Activated T-helper 1 cell treated with anti-CD3 and anti-CD28 coated beads, Interleukin-12 subunit alpha, Interleukin-12 subunit beta, Interleukin-2, Interleukin-4 antibody, amounts not matched to agents 30 ng/mL and 10 ng/mL and 1 ng/mL, durations not matched to agents 14 hours and 24 hours and 36 hours (primary cell): Measurements from ENCODE around the gene LRRK1. TPM values are rescaled to one million over a fixed set of nuclear protein-coding genes. Genes with fewer than 3 reads are reported as not detected.

ENCODE experiments used
- DNase-seq: peaks from one replicate; pipeline ENCODE4 v3.0.0; 2021; ENCODE audit warnings: low spot score
- H3K27ac Mint-ChIP-seq: one replicate; pipeline ENCODE4 v1.8.0; 2021; ENCODE audit warnings: mild to moderate bottlenecking, mixed read lengths
- H3K27me3 Mint-ChIP-seq: one replicate; pipeline ENCODE4 v1.8.0; 2022; ENCODE audit warnings: mild to moderate bottlenecking, moderate library complexity, mixed read lengths; ENCODE audit not compliant: insufficient read depth
- H3K36me3 Mint-ChIP-seq: one replicate; pipeline ENCODE4 v1.8.0; 2021; ENCODE audit warnings: low read depth, mixed read lengths
- H3K4me1 Mint-ChIP-seq: one replicate; pipeline ENCODE4 v1.8.0; 2021; ENCODE audit warnings: low read depth, mixed read lengths
- H3K4me3 Mint-ChIP-seq: one replicate; pipeline ENCODE4 v1.8.0; 2021; ENCODE audit warnings: mild to moderate bottlenecking, moderate library complexity, mixed read lengths
- H3K9me3 Mint-ChIP-seq: one replicate; pipeline ENCODE4 v1.8.0; 2021; ENCODE audit warnings: mixed read lengths
- intact Hi-C: fragments of 100-400 bp; cut with micrococcal nuclease; formaldehyde crosslinking; loops from one replicate; pipeline ENCODE4 v1.15.1; 2024
- total RNA-seq: library from RNA; stranded (reverse); gene quantifications from 2 replicates; pipeline ENCODE4 v1.2.3, GENCODE V29; 2022

LRRK1 gene
- total RNA-seq, 1 donor from 2014 or later: 1.9 TPM

DNA sequence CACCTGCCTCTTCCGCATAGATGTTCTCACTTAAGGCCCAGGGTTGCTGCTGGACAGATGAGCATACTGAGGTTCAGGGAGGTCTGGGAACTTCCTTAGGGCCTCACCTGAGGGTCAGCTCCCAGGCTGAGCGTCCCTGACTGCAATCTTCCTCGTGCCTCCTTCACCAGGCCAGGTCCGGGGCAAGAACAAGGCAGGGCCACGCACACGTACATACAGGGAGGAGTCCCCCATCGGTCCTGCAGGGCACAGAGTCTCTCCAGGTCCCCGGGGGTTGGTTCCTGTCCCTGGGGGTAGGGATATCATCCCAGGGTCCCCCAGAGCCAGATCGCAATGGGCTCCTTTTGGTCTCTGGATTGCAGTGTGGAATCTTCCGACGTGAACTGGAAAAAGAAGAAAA is 130.1 kb downstream of the LRRK1 start:
- Mint-ChIP-seq H3K4me1 (no peaks in the 10 kb centered on the region), H3K9me3 (no peaks in the 10 kb centered on the region), H3K27ac (no peak overlapping the region), H3K36me3 (no peaks in the 10 kb centered on the region), H3K4me3 (no peak overlapping the region), H3K27me3 (no peaks in the 10 kb centered on the region)
- DNase-seq: no peak
- intact Hi-C loops: no loop called here

DNA sequence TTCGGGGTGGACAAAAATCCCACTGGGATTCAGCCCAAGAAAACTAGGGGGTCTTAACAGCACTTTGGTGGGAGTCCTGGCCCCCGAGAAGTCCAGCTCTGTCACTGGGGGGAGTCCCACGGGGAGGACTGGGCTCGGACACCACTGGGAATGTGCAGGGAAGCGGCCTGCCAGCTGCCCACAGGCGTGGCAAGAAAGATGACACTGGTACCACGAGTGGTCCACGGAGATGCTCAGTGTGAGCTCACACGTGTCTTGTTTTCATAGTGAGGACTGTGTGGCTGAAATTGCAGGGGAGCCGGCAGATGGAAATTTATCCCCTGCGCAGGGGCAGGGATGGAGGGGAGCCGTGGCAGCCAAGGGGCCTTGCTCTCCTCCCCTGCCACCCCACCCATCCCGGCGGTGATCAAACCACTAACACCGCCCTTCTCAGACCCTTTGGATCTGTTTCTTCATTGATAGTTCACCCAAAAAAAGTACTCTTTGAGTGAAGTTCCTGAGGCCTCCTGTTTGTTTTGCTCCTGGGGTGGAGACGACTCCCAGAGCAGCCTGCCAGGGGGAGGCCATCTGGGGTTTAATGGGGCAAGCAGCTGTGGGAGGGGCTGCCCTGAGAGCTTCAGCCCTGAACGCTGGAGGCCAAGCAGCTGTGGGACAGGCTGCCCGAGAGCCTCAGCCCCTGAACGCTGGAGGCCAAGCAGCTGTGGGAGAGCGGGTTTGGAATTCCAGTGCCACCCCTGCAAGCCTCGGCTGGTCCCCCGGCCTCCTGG is 130.9 kb downstream of the LRRK1 start:
- Mint-ChIP-seq H3K4me1 (no peaks in the 10 kb centered on the region), H3K4me3 (no peak overlapping the region), H3K36me3 (no peaks in the 10 kb centered on the region), H3K27ac (no peak overlapping the region), H3K27me3 (no peaks in the 10 kb centered on the region), H3K9me3 (no peaks in the 10 kb centered on the region)
- DNase-seq: no peak
- intact Hi-C loops: no loop called here

DNA sequence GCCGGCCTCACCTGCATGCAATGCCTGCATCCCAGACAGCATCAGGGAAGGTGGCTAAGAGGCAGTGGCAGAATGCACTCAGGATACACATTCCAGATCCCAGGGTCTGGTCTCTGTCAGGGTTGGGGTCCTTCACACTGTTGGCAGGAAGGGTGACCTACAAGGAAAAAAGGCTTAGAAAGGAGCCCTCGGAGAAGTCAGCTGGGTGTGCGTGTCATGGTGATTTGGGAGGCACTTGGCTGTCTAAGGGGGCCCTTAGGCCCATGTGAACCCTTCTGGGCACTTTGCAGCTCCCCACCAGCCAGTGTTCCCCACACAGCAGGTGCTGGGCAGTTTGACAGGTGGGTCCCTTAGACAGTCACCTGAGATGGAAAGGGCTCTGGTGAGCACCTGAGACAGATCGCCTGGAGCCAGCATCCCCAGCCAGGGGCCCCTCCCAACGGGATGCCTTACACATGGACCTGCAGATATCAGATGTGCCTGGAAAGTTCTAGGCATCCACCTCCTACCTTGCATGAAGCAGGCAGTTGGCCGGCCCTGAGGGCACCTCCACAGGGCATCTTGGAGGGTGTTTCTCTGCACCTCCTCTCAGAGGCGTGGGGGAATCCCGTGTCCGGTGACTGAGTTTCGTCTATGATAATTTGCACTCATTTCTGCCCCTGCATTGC is 131.6 kb downstream of the LRRK1 start:
- H3K27me3 Mint-ChIP-seq: peaks cover 2% of the 10 kb centered on the region
- DNase-seq: no peak
- no peak overlapping the region for H3K4me3 Mint-ChIP-seq
- no peaks in the 10 kb centered on the region for H3K36me3 Mint-ChIP-seq
- no peaks in the 10 kb centered on the region for H3K4me1 Mint-ChIP-seq
- no peaks in the 10 kb centered on the region for H3K9me3 Mint-ChIP-seq
- intact Hi-C loops: no loop called here
- H3K27ac Mint-ChIP-seq: no peak overlapping the region

DNA sequence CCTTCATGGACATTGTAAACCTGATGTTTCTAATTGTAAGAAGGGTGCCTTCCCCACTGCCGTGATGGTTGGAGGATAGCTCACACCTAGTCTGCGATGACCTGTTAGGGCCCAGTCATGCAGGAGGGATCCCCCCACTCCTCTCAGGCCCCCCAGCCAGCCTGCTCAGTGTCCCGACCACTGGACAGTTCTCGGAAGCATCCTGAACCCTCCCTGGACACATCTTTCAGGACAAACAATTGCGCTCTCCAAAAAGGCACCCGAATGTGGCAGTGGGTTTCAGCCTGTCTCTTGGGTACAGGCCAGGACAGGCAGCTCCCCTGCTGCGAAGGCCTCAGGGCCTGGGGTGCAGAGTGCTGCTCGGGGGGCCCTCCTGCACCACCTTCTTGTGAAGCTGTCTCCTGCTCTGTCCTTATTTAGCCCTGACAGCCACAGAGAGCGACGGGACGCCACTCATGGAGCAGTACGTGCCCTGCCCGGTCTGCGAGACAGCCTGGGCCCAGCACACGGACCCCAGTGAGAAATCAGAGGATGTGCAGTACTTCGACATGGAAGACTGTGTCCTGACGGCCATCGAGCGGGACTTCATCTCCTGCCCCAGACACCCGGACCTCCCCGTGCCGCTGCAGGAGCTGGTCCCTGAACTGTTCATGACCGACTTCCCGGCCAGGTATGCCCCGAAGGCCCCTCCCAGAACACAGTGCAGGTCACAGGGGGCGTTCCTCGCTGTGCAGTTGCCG is 132.3 kb downstream of the LRRK1 start:
- Mint-ChIP-seq H3K27me3 (peaks cover 4% of the 10 kb centered on the region), H3K4me1 (no peaks in the 10 kb centered on the region), H3K36me3 (no peaks in the 10 kb centered on the region), H3K4me3 (no peak overlapping the region), H3K27ac (no peak overlapping the region), H3K9me3 (no peaks in the 10 kb centered on the region)
- intact Hi-C loops: no loop called here
- DNase-seq: no peak

DNA sequence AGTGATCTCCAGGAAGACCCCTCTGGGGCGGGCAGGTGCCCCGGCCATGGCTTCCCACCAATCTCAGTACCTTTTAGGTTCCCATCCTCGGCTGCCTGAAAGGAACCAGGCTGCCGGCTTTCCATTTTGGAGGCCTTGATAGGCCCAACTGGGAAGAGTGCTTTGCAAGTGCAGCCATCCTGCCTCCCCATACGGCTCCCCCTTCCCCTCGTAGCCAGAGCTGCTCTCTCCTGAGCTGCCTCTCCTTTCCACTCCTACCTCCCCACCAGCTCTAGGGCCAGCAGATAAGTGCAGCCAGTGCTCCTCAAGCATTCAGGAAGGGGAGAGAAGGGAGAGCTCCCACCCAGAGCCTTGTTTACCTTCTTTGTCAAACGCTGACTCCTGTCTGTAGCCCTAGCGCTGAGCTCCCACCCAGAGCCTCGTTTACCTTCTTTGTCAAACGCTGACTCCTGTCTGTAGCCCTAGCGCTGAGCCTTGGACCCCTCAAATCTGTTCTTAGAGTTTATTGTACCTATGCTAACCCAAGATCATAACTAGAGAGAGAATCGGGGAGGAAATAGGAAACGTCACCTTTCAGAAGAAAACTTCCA is 133.0 kb downstream of the LRRK1 start:
- H3K27me3 Mint-ChIP-seq: peaks cover 4% of the 10 kb centered on the region
- no peak overlapping the region for H3K4me3 Mint-ChIP-seq
- DNase-seq: no peak
- H3K4me1 Mint-ChIP-seq: no peaks in the 10 kb centered on the region
- H3K36me3 Mint-ChIP-seq: no peaks in the 10 kb centered on the region
- H3K27ac Mint-ChIP-seq: no peak overlapping the region
- H3K9me3 Mint-ChIP-seq: no peaks in the 10 kb centered on the region
- intact Hi-C loops: no loop called here

DNA sequence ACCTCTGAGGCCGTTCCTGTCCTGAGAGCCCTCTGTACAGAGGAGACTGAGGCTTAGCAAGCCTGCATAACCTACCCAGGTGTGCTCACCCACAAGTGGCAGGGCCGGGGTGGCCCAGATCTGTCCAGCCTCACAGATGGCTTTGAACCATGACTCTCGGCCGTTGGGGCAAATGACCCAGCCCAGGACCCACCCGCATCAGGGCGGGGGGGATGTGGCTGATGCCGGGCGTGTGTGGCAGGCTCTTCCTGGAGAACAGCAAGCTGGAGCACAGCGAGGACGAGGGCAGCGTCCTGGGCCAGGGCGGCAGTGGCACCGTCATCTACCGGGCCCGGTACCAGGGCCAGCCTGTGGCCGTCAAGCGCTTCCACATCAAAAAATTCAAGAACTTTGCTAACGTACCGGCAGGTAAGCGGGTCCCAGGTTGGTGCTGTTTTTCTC is 133.5 kb downstream of the LRRK1 start:
- Mint-ChIP-seq H3K9me3 (no peaks in the 10 kb centered on the region), H3K27me3 (peaks cover 4% of the 10 kb centered on the region), H3K4me3 (no peak overlapping the region), H3K4me1 (no peaks in the 10 kb centered on the region), H3K36me3 (no peaks in the 10 kb centered on the region), H3K27ac (no peak overlapping the region)
- intact Hi-C loops: no loop called here
- no peak for DNase-seq

DNA sequence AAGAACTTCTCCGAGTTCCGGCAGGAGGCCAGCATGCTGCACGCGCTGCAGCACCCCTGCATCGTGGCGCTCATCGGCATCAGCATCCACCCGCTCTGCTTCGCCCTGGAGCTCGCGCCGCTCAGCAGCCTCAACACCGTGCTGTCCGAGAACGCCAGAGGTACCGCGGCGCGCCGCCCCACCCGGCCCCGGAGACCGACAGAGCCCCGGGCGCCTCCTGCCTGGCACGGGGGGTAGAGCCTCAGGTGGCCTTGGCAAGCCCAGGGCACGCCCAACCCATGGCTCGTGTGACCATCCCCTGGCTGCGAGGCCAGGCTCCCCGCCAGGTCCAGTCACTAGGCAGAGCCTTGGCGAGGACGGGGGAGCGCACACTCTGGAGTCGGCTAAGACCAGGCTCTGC is 134.1 kb downstream of the LRRK1 start:
- DNase-seq: no peak
- Mint-ChIP-seq H3K4me1 (no peaks in the 10 kb centered on the region), H3K27ac (no peak overlapping the region), H3K36me3 (no peaks in the 10 kb centered on the region), H3K9me3 (no peaks in the 10 kb centered on the region), H3K27me3 (peaks cover 8% of the 10 kb centered on the region), H3K4me3 (no peak overlapping the region)
- intact Hi-C loops: no loop called here

DNA sequence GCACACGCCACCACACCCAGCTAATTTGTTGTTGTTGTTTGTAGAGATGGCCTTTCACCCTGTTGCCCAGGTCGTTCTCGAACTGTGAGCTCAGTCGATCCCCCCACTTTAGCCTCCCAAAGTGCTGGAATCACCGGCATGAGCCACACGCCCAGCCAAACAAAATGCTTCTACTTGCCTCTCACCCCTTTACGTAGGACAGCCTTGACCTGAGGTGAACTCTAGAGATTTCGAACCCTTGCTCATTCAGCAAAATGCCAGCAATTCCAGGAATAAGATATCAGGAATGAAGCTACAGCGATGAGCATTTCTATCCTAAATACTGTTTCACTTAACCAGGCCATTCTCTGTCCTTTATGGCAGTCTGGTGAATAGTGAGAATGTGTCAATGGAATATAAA is 135.0 kb downstream of the LRRK1 start:
- peaks cover 8% of the 10 kb centered on the region for H3K27me3 Mint-ChIP-seq
- no peaks in the 10 kb centered on the region for H3K9me3 Mint-ChIP-seq
- H3K36me3 Mint-ChIP-seq: no peaks in the 10 kb centered on the region
- intact Hi-C loops: no loop called here
- no peak overlapping the region for H3K27ac Mint-ChIP-seq
- DNase-seq: no peak
- H3K4me3 Mint-ChIP-seq: no peak overlapping the region
- no peaks in the 10 kb centered on the region for H3K4me1 Mint-ChIP-seq

DNA sequence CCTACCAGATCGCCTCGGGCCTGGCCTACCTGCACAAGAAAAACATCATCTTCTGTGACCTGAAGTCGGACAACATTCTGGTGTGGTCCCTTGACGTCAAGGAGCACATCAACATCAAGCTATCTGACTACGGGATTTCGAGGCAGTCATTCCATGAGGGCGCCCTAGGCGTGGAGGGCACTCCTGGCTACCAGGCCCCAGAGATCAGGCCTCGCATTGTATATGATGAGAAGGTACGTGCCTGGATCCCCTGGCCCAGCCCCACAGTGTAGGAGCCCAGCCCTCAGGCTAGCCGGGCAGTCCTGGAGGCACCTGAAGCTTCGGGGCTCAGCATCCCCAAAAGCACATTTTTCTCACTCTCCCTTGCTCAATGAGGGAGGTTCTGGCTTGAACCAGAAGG is 135.8 kb downstream of the LRRK1 start:
- Mint-ChIP-seq H3K4me1 (no peaks in the 10 kb centered on the region), H3K4me3 (no peak overlapping the region), H3K9me3 (no peaks in the 10 kb centered on the region), H3K27me3 (peaks cover 8% of the 10 kb centered on the region), H3K36me3 (no peaks in the 10 kb centered on the region), H3K27ac (no peak overlapping the region)
- no peak for DNase-seq
- intact Hi-C loops: no loop called here

DNA sequence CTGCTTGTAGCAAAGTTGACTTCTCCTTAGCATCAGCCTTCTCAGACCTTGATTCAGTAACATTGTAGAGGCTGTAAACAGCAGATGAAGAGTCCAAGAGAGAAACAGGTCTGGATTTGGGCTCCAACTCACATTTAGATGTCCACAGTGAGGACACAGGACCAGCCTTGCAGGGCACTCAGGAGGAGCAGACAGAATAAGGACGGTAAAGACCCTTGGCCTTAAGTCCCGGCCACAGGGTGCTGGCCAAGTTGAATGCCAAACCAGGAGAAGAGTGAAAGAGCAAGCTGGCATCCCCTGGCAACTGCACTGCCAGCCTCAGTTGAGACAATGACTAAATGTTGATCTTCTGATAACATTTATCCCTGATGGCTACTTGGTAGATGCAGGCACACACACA is 136.3 kb downstream of the LRRK1 start:
- no peak overlapping the region for H3K27ac Mint-ChIP-seq
- H3K27me3 Mint-ChIP-seq: peaks cover 8% of the 10 kb centered on the region

DNA sequence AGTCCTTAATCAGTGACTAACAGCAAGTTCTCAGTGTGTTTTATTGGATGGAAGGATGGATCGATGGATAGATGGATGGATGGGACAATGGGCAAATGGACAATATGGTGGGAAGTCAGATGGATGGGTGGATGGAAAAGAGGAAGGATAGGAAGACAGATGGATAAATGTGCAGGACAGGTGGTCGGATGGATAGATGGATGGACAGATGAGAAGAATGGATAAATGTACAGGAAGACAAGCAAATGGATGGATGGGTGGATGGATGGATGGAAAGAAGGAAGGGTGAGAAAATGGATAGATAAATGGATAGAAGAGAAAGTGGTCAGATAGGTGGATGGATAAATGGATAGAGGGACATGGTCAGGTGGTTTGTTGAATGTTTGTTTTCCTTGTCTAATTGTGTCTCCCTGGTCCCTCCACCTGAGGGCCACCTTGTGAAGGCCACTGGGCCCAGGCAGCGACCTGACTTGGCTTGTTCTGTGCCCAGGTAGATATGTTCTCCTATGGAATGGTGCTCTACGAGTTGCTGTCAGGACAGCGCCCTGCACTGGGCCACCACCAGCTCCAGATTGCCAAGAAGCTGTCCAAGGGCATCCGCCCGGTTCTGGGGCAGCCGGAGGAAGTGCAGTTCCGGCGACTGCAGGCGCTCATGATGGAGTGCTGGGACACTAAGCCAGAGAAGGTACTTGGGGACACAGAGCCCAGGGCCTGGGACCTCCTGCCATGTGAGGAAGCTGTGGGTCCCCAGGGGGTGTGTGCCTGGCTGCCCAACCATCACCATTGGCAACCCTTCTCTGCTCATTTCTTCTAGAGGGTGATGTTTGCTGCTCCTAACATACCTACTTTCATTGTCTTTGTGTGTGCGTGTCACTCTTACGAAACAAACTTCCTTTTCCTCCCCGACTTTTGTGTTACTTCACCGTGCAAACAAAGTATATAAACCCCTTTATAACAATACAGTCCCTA is 137.5 kb downstream of the LRRK1 start:
- Mint-ChIP-seq H3K4me3 (no peak overlapping the region), H3K36me3 (no peaks in the 10 kb centered on the region), H3K27me3 (peaks cover 8% of the 10 kb centered on the region), H3K27ac (no peak overlapping the region), H3K4me1 (no peaks in the 10 kb centered on the region), H3K9me3 (no peaks in the 10 kb centered on the region)
- no peak for DNase-seq
- intact Hi-C loops: no loop called here

More for the DNA sequence above, 136.3 kb downstream of the LRRK1 start:
- intact Hi-C loops: no loop called here
- Mint-ChIP-seq H3K4me3 (no peak overlapping the region), H3K4me1 (no peaks in the 10 kb centered on the region), H3K36me3 (no peaks in the 10 kb centered on the region), H3K9me3 (no peaks in the 10 kb centered on the region)
- DNase-seq: no peak

DNA sequence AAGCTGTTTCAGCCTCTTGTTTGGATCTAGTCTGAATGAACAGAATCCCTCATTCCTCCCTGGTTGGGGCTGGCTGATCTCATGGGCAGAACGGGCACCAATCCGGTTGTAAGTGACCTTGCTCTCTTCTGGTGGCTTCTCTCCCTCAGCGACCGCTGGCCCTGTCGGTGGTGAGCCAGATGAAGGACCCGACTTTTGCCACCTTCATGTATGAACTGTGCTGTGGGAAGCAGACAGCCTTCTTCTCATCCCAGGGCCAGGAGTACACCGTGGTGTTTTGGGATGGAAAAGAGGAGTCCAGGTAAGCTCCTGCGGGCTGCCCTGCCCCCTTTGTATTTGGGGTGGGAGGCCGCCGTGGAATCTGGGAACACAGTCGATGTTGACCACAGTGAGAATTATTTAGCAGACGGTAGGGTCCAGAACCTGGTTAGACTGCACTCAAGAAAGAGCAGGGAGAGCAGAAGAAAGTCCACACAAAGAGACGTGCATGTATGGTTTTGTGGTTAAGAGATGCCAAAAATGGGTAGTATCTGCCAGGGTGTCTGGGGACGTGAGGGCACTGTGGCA is 138.8 kb downstream of the LRRK1 start:
- DNase-seq: no peak
- no peaks in the 10 kb centered on the region for H3K9me3 Mint-ChIP-seq
- H3K4me1 Mint-ChIP-seq: no peaks in the 10 kb centered on the region
- H3K4me3 Mint-ChIP-seq: no peak overlapping the region
- H3K27me3 Mint-ChIP-seq: peaks cover 8% of the 10 kb centered on the region
- intact Hi-C loops: no loop called here
- H3K27ac Mint-ChIP-seq: no peak overlapping the region
- H3K36me3 Mint-ChIP-seq: no peaks in the 10 kb centered on the region
